NT2/D1 (cell line): Measurements from ENCODE around the gene ERCC3.

Source experiments
- SUZ12 ChIP-seq: IDR thresholded peaks from 2 replicates; pipeline ENCODE4 v1.6.1; 2011; ENCODE audit not compliant: insufficient read length, insufficient read depth; ENCODE audit errors: extremely low read depth
- YY1 ChIP-seq: IDR thresholded peaks from 2 replicates; pipeline ENCODE4 v1.6.1; 2011; ENCODE audit not compliant: insufficient read length, insufficient read depth
- ZNF274 ChIP-seq: IDR thresholded peaks from 2 replicates; pipeline ENCODE4 v1.6.1; 2011; ENCODE audit warnings: mild to moderate bottlenecking, low read depth, low read length

- TF ChIP-seq ZNF274 (no peak), SUZ12 (no peak), YY1 (no peak)
These were observed 73.0 kb downstream of the ERCC3 start for GRCh38 chr2:127220768-127221527.
